Trophoblast cell (in vitro differentiated cells and primary cell): ENCODE data around the gene NSFL1C.

Source experiments
- DNase-seq, 2 donors: peaks; one replicate each; pipeline ENCODE4 v3.0.0-alpha.2; 2016
- H2AFZ ChIP-seq: 2 replicates; pipeline ENCODE4 v1.6.1; 2013; ENCODE audit warnings: low read length, moderate library complexity, mild to moderate bottlenecking; ENCODE audit not compliant: insufficient read depth, poor library complexity
- H2AK5ac ChIP-seq: 2 replicates; pipeline ENCODE4 v1.6.1; 2013; ENCODE audit warnings: mild to moderate bottlenecking, low read length
- H2BK120ac ChIP-seq: 2 replicates; pipeline ENCODE4 v1.6.1; 2013; ENCODE audit warnings: low read length, mild to moderate bottlenecking, moderate library complexity; ENCODE audit not compliant: insufficient read depth, poor library complexity
- H2BK12ac ChIP-seq: 2 replicates; pipeline ENCODE4 v1.6.1; 2013; ENCODE audit warnings: mild to moderate bottlenecking, low read length, moderate library complexity
- H2BK5ac ChIP-seq: 2 replicates; pipeline ENCODE4 v1.6.1; 2013; ENCODE audit warnings: low read length, low read depth, moderate library complexity, mild to moderate bottlenecking; ENCODE audit not compliant: poor library complexity
- H3K14ac ChIP-seq: 2 replicates; pipeline ENCODE4 v1.6.1; 2013; ENCODE audit warnings: mild to moderate bottlenecking, low read length
- H3K18ac ChIP-seq: 2 replicates; pipeline ENCODE4 v1.6.1; 2013; ENCODE audit warnings: mild to moderate bottlenecking, low read length
- H3K23ac ChIP-seq: 2 replicates; pipeline ENCODE4 v1.6.1; 2013; ENCODE audit warnings: low read length
- H3K27ac ChIP-seq: 2 replicates; pipeline ENCODE4 v1.5.1; 2013; ENCODE audit warnings: low read depth, mild to moderate bottlenecking, inconsistent platforms, low read length, moderate library complexity
- H3K27me3 ChIP-seq: 2 replicates; pipeline ENCODE4 v1.6.1; 2013; ENCODE audit warnings: inconsistent platforms, mild to moderate bottlenecking, low read length, moderate library complexity; ENCODE audit not compliant: insufficient read depth
- H3K36me3 ChIP-seq, 2 experiments: 1 replicate in 1 of 2; 2 replicates in 1 of 2; pipeline ENCODE4 v1.6.1; 2013; ENCODE audit warnings: low read length in 2 of 2, mild to moderate bottlenecking in 2 of 2, moderate library complexity in 1 of 2; ENCODE audit not compliant: insufficient read depth in 2 of 2, control insufficient read depth in 1 of 2
- H3K4ac ChIP-seq: 2 replicates; pipeline ENCODE4 v1.6.1; 2013; ENCODE audit warnings: low read depth, mild to moderate bottlenecking, low read length, moderate library complexity
- H3K4me1 ChIP-seq, 2 experiments: 1 replicate in 1 of 2; 2 replicates in 1 of 2; pipeline ENCODE4 v1.6.1; 2013; ENCODE audit warnings: low read length in 2 of 2, mild to moderate bottlenecking in 2 of 2, moderate library complexity in 1 of 2; ENCODE audit not compliant: insufficient read depth in 2 of 2, control insufficient read depth in 1 of 2
- H3K4me2 ChIP-seq: 2 replicates; pipeline ENCODE4 v1.6.1; 2013; ENCODE audit warnings: inconsistent platforms, mild to moderate bottlenecking, low read length, moderate library complexity
- H3K4me3 ChIP-seq: 2 replicates; pipeline ENCODE4 v1.5.1; 2013; ENCODE audit warnings: mild to moderate bottlenecking, low read depth, low read length, inconsistent platforms
- H3K79me1 ChIP-seq: one replicate; pipeline ENCODE4 v1.6.1; 2013; ENCODE audit warnings: low read length
- H3K79me2 ChIP-seq: 2 replicates; pipeline ENCODE4 v1.6.1; 2013; ENCODE audit warnings: low read length, mild to moderate bottlenecking; ENCODE audit not compliant: control insufficient read depth, insufficient read depth, poor library complexity
- H3K9ac ChIP-seq: 2 replicates; pipeline ENCODE4 v1.6.1; 2013; ENCODE audit warnings: mild to moderate bottlenecking, low read length
- H3K9me3 ChIP-seq: 2 replicates; pipeline ENCODE4 v1.6.1; 2013; ENCODE audit warnings: low read depth, mild to moderate bottlenecking, control low read depth, inconsistent platforms, low read length; ENCODE audit not compliant: insufficient read depth
- H4K12ac ChIP-seq: 2 replicates; pipeline ENCODE4 v1.6.1; 2013; ENCODE audit warnings: low read depth, mild to moderate bottlenecking, low read length, moderate library complexity
- H4K8ac ChIP-seq: 2 replicates; pipeline ENCODE4 v1.6.1; 2013; ENCODE audit warnings: low read depth, mild to moderate bottlenecking, low read length, moderate library complexity
- H4K91ac ChIP-seq: one replicate; pipeline ENCODE4 v1.6.1; 2013; ENCODE audit warnings: low read depth, mild to moderate bottlenecking, low read length, moderate library complexity
- WGBS: extraction: QIAGEN DNeasy Blood & Tissue Kit; methylation state at CpG from one replicate; pipeline ENCODE4 v1.1.7; 2013; ENCODE audit warnings: missing lambda C conversion rate; ENCODE audit not compliant: insufficient read length, insufficient coverage; ENCODE audit errors: extremely low coverage; 5-methylcytosine and 5-hydroxymethylcytosine counted together

The NSFL1C gene

DNA sequence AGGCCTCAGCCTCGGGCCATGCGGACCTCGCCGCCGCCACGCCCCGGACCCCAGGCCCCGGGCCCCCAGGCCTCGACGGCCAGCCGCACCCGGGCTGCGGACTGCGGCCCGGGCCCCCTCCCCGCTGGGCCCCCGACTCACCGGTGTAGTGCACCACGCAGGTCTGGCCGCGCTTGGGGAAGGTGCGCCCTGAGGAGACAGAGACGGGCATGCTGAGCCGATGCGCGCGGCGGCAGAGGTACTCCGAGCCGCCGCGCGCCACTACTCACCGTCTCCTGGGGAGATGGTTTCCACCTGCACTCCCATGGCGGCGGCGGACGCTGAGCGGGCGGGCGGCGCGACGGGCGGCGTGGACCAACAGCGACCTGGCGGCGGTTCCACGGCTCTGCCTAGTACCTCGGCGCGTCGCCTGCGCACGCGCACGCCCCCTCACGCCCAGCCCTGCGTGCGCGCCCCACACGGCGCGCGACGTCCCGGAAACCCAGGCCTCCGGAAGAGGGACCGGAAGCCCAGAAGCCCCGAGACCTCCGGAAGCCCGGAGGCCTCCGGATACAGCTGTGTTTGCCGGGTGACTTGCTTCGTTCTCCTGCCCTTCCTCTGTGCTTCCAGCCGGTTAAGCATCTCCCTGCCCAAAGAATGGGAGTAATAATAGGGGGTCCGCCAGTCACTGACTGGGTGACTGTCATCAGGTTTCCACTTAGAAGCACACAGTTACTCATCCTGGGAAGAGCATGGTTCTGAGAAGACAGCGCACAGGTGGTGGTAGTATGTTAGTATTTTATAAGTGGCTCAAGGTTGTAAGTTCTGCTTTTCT, 73.7 kb downstream of the NSFL1C start, which contains the start of gene FKBP1A:
Gene FKBP1A (minus strand): TSS at position 362 of the 814 bp plus-strand sequence. CDS start 56 bp downstream, at position 306.
- Histone ChIP-seq H2BK120ac (no peak within 1 kb of the TSS), H2BK12ac (peak within 1 kb of the TSS; percentile 15), H3K27me3 (no peaks in the 10 kb centered on the region), H2BK5ac (peak within 1 kb of the TSS; percentile 50), H3K23ac (no peak within 1 kb of the TSS), H2AK5ac (peak within 1 kb of the TSS; percentile 10), H3K9ac (peak within 1 kb of the TSS; percentile 78), H3K18ac (peak within 1 kb of the TSS; percentile 74), H3K79me2 (peaks cover 17% of the 10 kb centered on the region), H3K9me3 (peaks cover 2% of the 10 kb centered on the region), H4K8ac (peak within 1 kb of the TSS; percentile 74), H3K36me3 (peaks cover 2% of the 10 kb centered on the region in 2 experiments), H3K4ac (peak within 1 kb of the TSS; percentile 95), H3K4me1 (peaks cover 21 to 34% of the 10 kb centered on the region in 2 experiments), H3K4me3 (peak within 1 kb of the TSS; percentile 89), H4K12ac (peak within 1 kb of the TSS; percentile 33), H4K91ac (peak within 1 kb of the TSS; percentile 48), H3K4me2 (peak within 1 kb of the TSS; percentile 98), H2AFZ (peak within 1 kb of the TSS; percentile 77), H3K14ac (peak within 1 kb of the TSS; percentile 69), H3K79me1 (peaks cover 12% of the 10 kb centered on the region), H3K27ac (peak within 1 kb of the TSS; percentile 57)
- DNase-seq: peak; percentile 87 to 93
- WGBS: no CpG with 5 or more reads among the region's 79 CpGs

DNA sequence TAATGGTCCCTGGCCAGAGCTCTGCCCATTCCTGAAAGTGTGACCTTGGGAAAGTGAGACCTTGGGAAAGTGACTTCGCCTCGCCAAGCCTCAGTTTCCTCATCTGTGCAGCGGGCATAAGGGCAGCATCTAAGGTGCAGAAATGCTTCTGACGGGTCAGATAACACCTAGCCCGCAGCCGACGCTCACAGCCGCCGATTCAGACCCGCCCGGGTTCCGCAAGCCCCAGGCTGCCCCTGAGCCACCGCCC, 74.3 kb downstream of the NSFL1C start:
- Histone ChIP-seq H3K79me1 (peaks cover 12% of the 10 kb centered on the region), H2BK12ac (peak overlapping the region; percentile 15), H3K18ac (no peak overlapping the region), H4K12ac (peak overlapping the region; percentile 23), H3K4me2 (peak overlapping the region; percentile 98), H4K8ac (peak overlapping the region; percentile 74), H2AK5ac (peak overlapping the region; percentile 10), H3K36me3 (peaks cover 2% of the 10 kb centered on the region in 2 experiments), H3K27ac (peak overlapping the region; percentile 7), H3K27me3 (no peaks in the 10 kb centered on the region), H3K9ac (peak overlapping the region; percentile 78), H3K9me3 (peaks cover 2% of the 10 kb centered on the region), H3K4ac (peak overlapping the region; percentile 95), H3K79me2 (peaks cover 17% of the 10 kb centered on the region), H2AFZ (no peak overlapping the region), H2BK5ac (peak overlapping the region; percentile 50), H4K91ac (peak overlapping the region; percentile 48), H3K4me1 (peaks cover 21 to 34% of the 10 kb centered on the region in 2 experiments), H3K4me3 (peak overlapping the region; percentile 89), H2BK120ac (no peak overlapping the region), H3K14ac (peak overlapping the region; percentile 69), H3K23ac (no peak overlapping the region)
- DNase-seq: peak; percentile 49 to 71
- WGBS: no CpG with 5 or more reads among the region's 13 CpGs
